ENCODE data around the gene FZD7.

GRCh38 chr2:202026507-202026906 lies 7.1 kb upstream of the FZD7 start:
- TF ChIP-seq, protein P1, sequence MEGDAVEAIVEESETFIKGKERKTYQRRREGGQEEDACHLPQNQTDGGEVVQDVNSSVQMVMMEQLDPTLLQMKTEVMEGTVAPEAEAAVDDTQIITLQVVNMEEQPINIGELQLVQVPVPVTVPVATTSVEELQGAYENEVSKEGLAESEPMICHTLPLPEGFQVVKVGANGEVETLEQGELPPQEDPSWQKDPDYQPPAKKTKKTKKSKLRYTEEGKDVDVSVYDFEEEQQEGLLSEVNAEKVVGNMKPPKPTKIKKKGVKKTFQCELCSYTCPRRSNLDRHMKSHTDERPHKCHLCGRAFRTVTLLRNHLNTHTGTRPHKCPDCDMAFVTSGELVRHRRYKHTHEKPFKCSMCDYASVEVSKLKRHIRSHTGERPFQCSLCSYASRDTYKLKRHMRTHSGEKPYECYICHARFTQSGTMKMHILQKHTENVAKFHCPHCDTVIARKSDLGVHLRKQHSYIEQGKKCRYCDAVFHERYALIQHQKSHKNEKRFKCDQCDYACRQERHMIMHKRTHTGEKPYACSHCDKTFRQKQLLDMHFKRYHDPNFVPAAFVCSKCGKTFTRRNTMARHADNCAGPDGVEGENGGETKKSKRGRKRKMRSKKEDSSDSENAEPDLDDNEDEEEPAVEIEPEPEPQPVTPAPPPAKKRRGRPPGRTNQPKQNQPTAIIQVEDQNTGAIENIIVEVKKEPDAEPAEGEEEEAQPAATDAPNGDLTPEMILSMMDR (IDR thresholded peaks at IDR 0.05), result no peak
- no peak for TF ChIP-seq POLR2A (IDR thresholded peaks at IDR 0.05)

Data from body of pancreas (tissue), 4 donors.